ENCODE measurements around the gene LZTR1.

Gene LZTR1

GRCh38 chr22:21009638-21010425 is 27.7 kb downstream of the LZTR1 start:
- Histone ChIP-seq H3K27me3 (ENCODE audit: insufficient read depth, low read length) (no peaks in the 10 kb centered on the region), H3K9me3 (ENCODE audit: low read length) (no peaks in the 10 kb centered on the region), H2AFZ (ENCODE audit: low read depth, low read length) (no peak overlapping the region), H3K36me3 (ENCODE audit: insufficient read depth, low read length) (peaks cover 8% of the 10 kb centered on the region), H3K4me1 (ENCODE audit: insufficient read depth, low read length) (peaks cover 17% of the 10 kb centered on the region), H3K4me3 (ENCODE audit: low read length) (no peak overlapping the region)

DNA sequence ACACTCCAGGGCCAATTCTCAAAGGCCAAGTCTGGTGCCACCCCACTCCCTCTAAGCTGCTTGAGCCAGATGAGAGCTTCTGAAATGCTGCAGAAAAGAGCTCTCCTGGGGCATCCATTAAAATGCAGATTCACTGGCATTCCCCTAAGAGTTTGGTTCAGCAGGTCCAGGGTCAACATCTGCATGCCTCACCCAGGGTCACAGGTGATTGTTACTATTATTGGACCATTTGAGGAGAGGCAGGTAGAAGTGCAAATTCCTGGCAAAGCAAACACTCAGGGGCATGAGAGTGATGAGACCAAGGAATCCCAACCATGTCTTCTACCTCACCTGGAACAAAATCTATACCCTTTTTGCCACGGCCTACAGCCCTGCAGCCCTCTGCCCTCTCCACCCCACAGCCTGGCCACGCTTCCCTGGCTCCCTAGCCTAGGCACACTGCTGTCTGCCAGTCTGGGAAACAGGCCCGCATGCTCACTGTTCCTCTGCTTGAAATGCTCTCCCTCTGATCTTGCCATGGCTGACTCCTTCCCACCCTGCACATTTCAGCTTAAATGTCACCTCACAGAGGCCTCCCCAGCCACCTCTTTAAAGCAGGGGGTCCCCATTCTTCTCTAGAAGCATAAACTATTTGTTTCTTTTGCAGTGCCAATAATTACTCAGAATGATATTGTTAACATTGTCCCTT is 28.5 kb downstream of the LZTR1 start:
- Histone ChIP-seq H3K36me3 (ENCODE audit: insufficient read depth, low read length) (peaks cover 8% of the 10 kb centered on the region), H3K9me3 (ENCODE audit: low read length) (no peaks in the 10 kb centered on the region), H3K27me3 (ENCODE audit: insufficient read depth, low read length) (no peaks in the 10 kb centered on the region), H3K4me3 (ENCODE audit: low read length) (no peak overlapping the region), H3K4me1 (ENCODE audit: insufficient read depth, low read length) (peaks cover 24% of the 10 kb centered on the region), H2AFZ (ENCODE audit: low read depth, low read length) (no peak overlapping the region)

- H3K4me1 ChIP-seq (ENCODE audit: insufficient read depth, low read length) = peaks cover 30% of the 10 kb centered on the region
- no peaks in the 10 kb centered on the region for H3K9me3 ChIP-seq (ENCODE audit: low read length)
- peaks cover 6% of the 10 kb centered on the region for H3K36me3 ChIP-seq (ENCODE audit: insufficient read depth, low read length)
- no peaks in the 10 kb centered on the region for H3K27me3 ChIP-seq (ENCODE audit: insufficient read depth, low read length)
- peak overlapping the region; percentile 62 for H3K4me3 ChIP-seq (ENCODE audit: low read length)
- H2AFZ ChIP-seq (ENCODE audit: low read depth, low read length) = no peak overlapping the region
Observed at GRCh38 chr22:21012446-21013407, 30.6 kb downstream of the LZTR1 start.

GRCh38 chr22:21013657-21014201 is 31.6 kb downstream of the LZTR1 start:
- Histone ChIP-seq H3K4me3 (ENCODE audit: low read length) (peak overlapping the region; percentile 62), H3K36me3 (ENCODE audit: insufficient read depth, low read length) (peaks cover under 1% of the 10 kb centered on the region), H3K27me3 (ENCODE audit: insufficient read depth, low read length) (no peaks in the 10 kb centered on the region), H3K4me1 (ENCODE audit: insufficient read depth, low read length) (peaks cover 30% of the 10 kb centered on the region), H2AFZ (ENCODE audit: low read depth, low read length) (peak overlapping the region; percentile 66), H3K9me3 (ENCODE audit: low read length) (no peaks in the 10 kb centered on the region)

DNA sequence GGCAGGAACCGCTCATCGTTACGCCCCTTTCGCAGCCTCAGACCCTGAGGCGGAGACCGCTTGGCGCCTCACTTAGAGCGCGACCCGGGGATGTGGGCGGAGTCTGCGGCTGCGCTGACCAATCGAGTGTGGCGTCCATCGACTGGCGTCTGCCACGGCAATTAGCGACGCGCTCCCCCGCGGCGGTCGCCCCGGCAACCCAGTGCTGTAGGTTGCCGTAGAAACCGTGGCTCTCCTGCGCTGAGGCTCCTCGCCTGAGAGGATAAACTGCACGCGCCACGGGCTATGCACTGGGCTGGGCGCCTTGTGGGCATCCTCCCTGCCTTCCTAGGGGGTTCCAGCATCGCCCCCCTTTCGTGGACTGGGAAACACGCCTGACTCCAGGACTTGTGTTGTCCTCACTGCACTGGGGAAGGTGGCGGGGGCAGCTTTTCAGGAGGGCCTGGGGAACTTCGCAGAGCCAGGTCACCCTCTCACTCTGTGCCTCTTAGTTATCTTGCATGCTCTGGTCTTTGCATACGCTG is 32.2 kb downstream of the LZTR1 start:
- Histone ChIP-seq H3K27me3 (ENCODE audit: insufficient read depth, low read length) (no peaks in the 10 kb centered on the region), H3K9me3 (ENCODE audit: low read length) (no peaks in the 10 kb centered on the region), H3K4me1 (ENCODE audit: insufficient read depth, low read length) (peaks cover 30% of the 10 kb centered on the region), H3K36me3 (ENCODE audit: insufficient read depth, low read length) (no peaks in the 10 kb centered on the region), H2AFZ (ENCODE audit: low read depth, low read length) (peak overlapping the region; percentile 66), H3K4me3 (ENCODE audit: low read length) (peak overlapping the region; percentile 62)

DNA sequence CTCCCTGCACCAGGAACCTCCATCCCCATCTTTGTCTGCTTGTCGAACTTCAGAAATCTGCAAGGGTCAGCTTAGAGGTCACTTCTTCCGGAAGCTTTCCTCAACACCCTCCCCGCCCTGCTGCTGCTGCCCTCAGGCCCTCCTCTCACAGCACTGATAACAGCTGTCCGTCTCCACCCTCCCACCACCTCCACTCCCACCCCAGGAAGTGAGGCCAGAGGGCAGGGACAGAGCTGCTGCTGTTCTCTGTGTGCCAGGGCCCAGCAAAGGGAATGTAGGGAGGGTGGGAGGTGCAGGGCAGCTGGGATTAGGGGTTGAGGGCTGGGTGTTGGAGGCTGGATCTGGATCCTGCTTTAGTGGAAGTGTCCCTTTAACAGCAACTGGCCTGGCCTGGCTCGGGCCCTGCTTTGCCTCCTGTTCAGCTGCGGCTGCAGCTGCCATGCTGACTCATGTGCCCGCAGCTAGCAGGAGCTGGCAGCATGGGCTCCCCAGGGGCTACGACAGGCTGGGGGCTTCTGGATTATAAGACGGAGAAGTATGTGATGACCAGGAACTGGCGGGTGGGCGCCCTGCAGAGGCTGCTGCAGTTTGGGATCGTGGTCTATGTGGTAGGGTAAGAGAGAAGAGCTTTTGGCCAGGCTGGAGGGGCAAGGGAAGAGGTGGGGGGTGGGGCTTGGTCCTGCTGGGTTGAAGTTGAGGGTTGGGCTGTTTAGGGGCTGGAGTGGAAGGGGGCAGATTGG is 32.8 kb downstream of the LZTR1 start, which contains the start of gene P2RX6:
Gene P2RX6 (plus strand): TSS at position 440 of the 740 bp plus-strand sequence. CDS start 10 bp downstream, at position 450.
- H3K4me3 ChIP-seq (ENCODE audit: low read length) = peak within 1 kb of the TSS; percentile 62
- no peaks in the 10 kb centered on the region for H3K36me3 ChIP-seq (ENCODE audit: insufficient read depth, low read length)
- peak within 1 kb of the TSS; percentile 66 for H2AFZ ChIP-seq (ENCODE audit: low read depth, low read length)
- no peaks in the 10 kb centered on the region for H3K27me3 ChIP-seq (ENCODE audit: insufficient read depth, low read length)
- H3K9me3 ChIP-seq (ENCODE audit: low read length) = no peaks in the 10 kb centered on the region
- peaks cover 30% of the 10 kb centered on the region for H3K4me1 ChIP-seq (ENCODE audit: insufficient read depth, low read length)

- Histone ChIP-seq H3K4me3 (ENCODE audit: low read length) (peak overlapping the region; percentile 62), H3K4me1 (ENCODE audit: insufficient read depth, low read length) (peaks cover 30% of the 10 kb centered on the region), H3K27me3 (ENCODE audit: insufficient read depth, low read length) (no peaks in the 10 kb centered on the region), H3K36me3 (ENCODE audit: insufficient read depth, low read length) (no peaks in the 10 kb centered on the region), H3K9me3 (ENCODE audit: low read length) (no peaks in the 10 kb centered on the region), H2AFZ (ENCODE audit: low read depth, low read length) (no peak overlapping the region)
Observed at GRCh38 chr22:21015466-21016006, 33.4 kb downstream of the LZTR1 start.

DNA sequence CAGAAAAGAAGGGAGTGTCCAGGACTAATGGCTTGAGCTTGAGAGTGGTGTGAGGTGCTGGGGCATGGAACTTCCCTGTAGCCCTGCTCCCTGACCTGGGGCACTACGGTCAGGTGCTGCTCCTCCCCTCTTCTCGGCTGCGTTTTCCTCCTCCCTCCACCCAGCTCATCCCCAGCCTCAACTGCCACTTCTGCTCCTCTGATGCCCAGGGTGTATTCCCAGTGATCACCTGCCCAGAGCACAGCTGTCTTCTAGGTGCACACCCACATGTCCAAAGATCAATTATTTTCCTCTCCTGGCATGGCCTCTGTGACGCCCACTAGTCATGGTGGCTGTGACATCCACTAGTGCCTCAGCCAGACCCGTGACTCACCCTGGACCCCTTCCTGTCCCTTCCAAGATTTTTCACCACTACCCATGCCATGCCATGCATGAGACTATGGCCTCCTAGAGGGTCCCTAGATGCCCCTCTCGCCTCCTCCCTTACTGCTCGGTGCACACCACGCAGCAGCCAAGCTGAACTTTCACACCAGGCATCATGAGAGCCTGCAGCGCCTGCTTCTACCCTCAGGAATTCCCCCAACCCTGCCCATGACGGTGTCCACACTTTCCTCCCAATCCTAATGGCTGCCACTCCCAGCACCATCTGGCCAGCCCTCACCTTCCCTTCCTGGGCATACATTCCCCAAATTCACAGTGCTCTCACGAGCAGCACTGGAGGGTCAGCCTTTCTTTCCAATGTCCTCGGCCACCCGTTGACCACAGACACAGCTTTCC is 34.7 kb downstream of the LZTR1 start:
- Histone ChIP-seq H3K27me3 (ENCODE audit: insufficient read depth, low read length) (no peaks in the 10 kb centered on the region), H3K4me1 (ENCODE audit: insufficient read depth, low read length) (peaks cover 30% of the 10 kb centered on the region), H3K4me3 (ENCODE audit: low read length) (no peak overlapping the region), H2AFZ (ENCODE audit: low read depth, low read length) (no peak overlapping the region), H3K36me3 (ENCODE audit: insufficient read depth, low read length) (no peaks in the 10 kb centered on the region), H3K9me3 (ENCODE audit: low read length) (no peaks in the 10 kb centered on the region)

DNA sequence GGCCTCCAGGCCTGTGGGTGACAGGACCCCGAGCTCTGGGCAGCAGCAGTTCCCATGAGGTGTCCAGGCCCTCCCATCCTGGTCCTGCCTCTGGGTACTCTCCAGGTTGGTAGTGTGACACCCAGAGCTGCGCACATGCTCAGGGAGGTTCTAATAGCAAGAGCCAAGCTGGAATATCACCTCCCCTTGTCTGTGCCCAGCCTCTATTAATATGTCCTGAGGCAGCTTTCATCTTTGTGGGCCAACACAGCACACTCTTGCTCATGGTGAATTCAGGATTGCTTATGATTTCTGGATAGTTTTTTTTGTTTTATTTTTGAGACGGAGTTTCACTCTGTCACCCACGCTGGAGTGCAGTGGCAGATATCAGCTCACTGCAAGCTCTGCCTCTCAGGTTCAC is 36.2 kb downstream of the LZTR1 start:
- Histone ChIP-seq H2AFZ (ENCODE audit: low read depth, low read length) (no peak overlapping the region), H3K9me3 (ENCODE audit: low read length) (no peaks in the 10 kb centered on the region), H3K4me1 (ENCODE audit: insufficient read depth, low read length) (peaks cover 23% of the 10 kb centered on the region), H3K36me3 (ENCODE audit: insufficient read depth, low read length) (no peaks in the 10 kb centered on the region), H3K4me3 (ENCODE audit: low read length) (no peak overlapping the region), H3K27me3 (ENCODE audit: insufficient read depth, low read length) (peaks cover 4% of the 10 kb centered on the region)

GRCh38 chr22:21020802-21021429 is 38.8 kb downstream of the LZTR1 start:
- H3K9me3 ChIP-seq (ENCODE audit: low read length) = no peaks in the 10 kb centered on the region
- H3K4me3 ChIP-seq (ENCODE audit: low read length) = no peak overlapping the region
- H3K27me3 ChIP-seq (ENCODE audit: insufficient read depth, low read length) = peaks cover 4% of the 10 kb centered on the region
- peaks cover 3% of the 10 kb centered on the region for H3K4me1 ChIP-seq (ENCODE audit: insufficient read depth, low read length)
- H2AFZ ChIP-seq (ENCODE audit: low read depth, low read length) = no peak overlapping the region
- H3K36me3 ChIP-seq (ENCODE audit: insufficient read depth, low read length) = no peaks in the 10 kb centered on the region

GRCh38 chr22:21022507-21022906 is 40.4 kb downstream of the LZTR1 start:
- Histone ChIP-seq H3K9me3 (ENCODE audit: low read length) (no peaks in the 10 kb centered on the region), H3K4me1 (ENCODE audit: insufficient read depth, low read length) (no peaks in the 10 kb centered on the region), H2AFZ (ENCODE audit: low read depth, low read length) (no peak overlapping the region), H3K4me3 (ENCODE audit: low read length) (no peak overlapping the region), H3K27me3 (ENCODE audit: insufficient read depth, low read length) (peaks cover 4% of the 10 kb centered on the region), H3K36me3 (ENCODE audit: insufficient read depth, low read length) (no peaks in the 10 kb centered on the region)
